A673 (cell line): ENCODE results near the gene CROCC2.

Source experiments
- CTCF ChIP-seq: fragments of 300-800, 200-600 bp; sonication (generic); conservative IDR thresholded peaks from 2 replicates; pipeline ENCODE4 v1.5.1; 2017; ENCODE audit warnings: low read depth, mild to moderate bottlenecking, antibody characterized with exemption, low read length, moderate library complexity, mixed read lengths
- EZH2 ChIP-seq: fragments of 200-600 bp; sonication (generic); IDR thresholded peaks from 2 replicates; pipeline ENCODE4 v1.6.1; 2017; ENCODE audit warnings: borderline replicate concordance, low read depth, mild to moderate bottlenecking, mixed read lengths, antibody characterized with exemption, low read length; ENCODE audit not compliant: poor library complexity, severe bottlenecking

- TF ChIP-seq EZH2 = no peak
- TF ChIP-seq CTCF = no peak
Measured at GRCh38 chr2:240974771-240975572, 68.8 kb downstream of the CROCC2 start.
